Measurements from ENCODE around the gene TMEM150C.

TMEM150C gene

DNA sequence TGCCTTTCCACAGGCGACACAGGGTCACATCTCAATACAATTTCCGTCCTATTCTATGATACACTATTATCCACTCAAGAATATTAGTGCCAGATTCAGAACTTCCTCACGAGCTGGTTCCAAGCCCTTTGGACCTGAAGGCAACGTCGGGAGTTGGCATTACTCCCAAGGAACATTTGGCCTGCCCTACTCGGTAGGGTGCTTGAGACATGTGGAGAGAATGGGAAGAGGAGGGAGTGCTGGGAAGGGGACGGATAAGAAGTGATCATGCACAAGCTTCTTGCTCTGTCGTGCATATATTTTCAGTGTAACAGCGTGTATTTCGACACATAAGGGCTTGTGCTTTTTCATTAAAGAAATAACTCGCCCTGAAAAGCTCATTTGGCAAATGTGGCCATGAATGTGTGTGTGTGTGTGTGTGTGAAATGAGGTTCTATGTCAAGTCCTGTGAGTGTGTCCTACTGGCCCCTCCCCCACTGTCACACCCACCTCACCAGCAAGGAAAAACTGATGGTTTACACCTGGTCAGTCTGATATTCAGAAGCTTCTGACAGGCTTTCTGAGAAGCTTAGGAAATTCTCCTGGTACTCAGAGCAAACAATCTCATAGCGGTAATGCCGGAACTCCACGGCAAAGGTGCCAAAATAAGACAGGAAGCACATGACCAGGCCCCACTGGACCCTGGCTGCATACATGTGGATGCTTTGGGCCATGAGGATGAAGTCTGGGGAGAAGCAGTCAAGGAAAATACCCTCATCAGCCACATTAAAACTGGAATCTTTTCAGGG lies 76.6 kb downstream of the TMEM150C start:
- Histone ChIP-seq H3K9me3 (ENCODE audit: insufficient read depth, low read length) (no peaks in the 10 kb centered on the region), H3K4me2 (ENCODE audit: low read depth, low read length, poor library complexity, severe bottlenecking) (no peak overlapping the region), H3K9ac (ENCODE audit: low read length) (no peak overlapping the region), H3K36me3 (ENCODE audit: low read length) (no peaks in the 10 kb centered on the region), H3K4me3 (ENCODE audit: insufficient read depth, low read length, poor library complexity, severe bottlenecking) (no peak overlapping the region), H3K27ac (ENCODE audit: low read depth, low read length) (no peak overlapping the region), H2AFZ (ENCODE audit: low read depth, low read length, severe bottlenecking) (no peak overlapping the region), H3K27me3 (ENCODE audit: low read length) (no peaks in the 10 kb centered on the region), H4K20me1 (ENCODE audit: low read depth, low read length) (no peaks in the 10 kb centered on the region), H3K9me2 (replicated peaks; ENCODE audit: insufficient read depth, low read length) (no peaks in the 10 kb centered on the region), H3F3A (ENCODE audit: insufficient read depth) (no peaks in the 10 kb centered on the region), H3K79me2 (ENCODE audit: insufficient read depth, low read length) (no peaks in the 10 kb centered on the region)
- no peak for TF ChIP-seq EZH2phosphoT487 (conservative IDR thresholded peaks at IDR 0.05; ENCODE audit: low read length)

DNA sequence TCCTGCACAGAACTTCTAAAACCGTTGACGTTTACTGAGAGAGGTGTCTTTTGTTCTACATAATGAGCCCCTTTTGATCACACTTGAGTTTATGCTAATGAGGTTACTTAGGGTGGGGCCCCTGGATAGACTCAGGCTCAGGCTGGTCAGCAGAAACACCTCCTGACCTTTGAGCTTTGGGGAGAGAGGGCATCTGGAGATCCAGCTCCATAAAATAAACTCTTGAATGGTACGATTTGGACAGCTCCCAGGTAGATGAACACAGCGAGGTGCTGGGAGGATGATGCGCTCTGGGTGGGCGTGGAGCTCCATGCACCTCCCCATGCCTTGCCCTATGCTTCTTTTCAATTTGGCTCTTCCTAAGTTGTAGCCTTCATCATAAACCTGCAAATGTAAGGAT lies 79.4 kb downstream of the TMEM150C start:
- no peak overlapping the region for H3K27ac ChIP-seq (ENCODE audit: low read depth, low read length)
- no peaks in the 10 kb centered on the region for H4K20me1 ChIP-seq (ENCODE audit: low read depth, low read length)
- no peak overlapping the region for H3K4me2 ChIP-seq (ENCODE audit: low read depth, low read length, poor library complexity, severe bottlenecking)
- H3K9ac ChIP-seq (ENCODE audit: low read length): no peak overlapping the region
- no peaks in the 10 kb centered on the region for H3K79me2 ChIP-seq (ENCODE audit: insufficient read depth, low read length)
- no peaks in the 10 kb centered on the region for H3K27me3 ChIP-seq (ENCODE audit: low read length)
- TF ChIP-seq, protein P1, sequence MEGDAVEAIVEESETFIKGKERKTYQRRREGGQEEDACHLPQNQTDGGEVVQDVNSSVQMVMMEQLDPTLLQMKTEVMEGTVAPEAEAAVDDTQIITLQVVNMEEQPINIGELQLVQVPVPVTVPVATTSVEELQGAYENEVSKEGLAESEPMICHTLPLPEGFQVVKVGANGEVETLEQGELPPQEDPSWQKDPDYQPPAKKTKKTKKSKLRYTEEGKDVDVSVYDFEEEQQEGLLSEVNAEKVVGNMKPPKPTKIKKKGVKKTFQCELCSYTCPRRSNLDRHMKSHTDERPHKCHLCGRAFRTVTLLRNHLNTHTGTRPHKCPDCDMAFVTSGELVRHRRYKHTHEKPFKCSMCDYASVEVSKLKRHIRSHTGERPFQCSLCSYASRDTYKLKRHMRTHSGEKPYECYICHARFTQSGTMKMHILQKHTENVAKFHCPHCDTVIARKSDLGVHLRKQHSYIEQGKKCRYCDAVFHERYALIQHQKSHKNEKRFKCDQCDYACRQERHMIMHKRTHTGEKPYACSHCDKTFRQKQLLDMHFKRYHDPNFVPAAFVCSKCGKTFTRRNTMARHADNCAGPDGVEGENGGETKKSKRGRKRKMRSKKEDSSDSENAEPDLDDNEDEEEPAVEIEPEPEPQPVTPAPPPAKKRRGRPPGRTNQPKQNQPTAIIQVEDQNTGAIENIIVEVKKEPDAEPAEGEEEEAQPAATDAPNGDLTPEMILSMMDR (IDR thresholded peaks at IDR 0.05; ENCODE audit: insufficient read depth, low read length, poor library complexity, severe bottlenecking): no peak
- TF ChIP-seq EZH2phosphoT487 (conservative IDR thresholded peaks at IDR 0.05; ENCODE audit: low read length): no peak
- H3K9me2 ChIP-seq (replicated peaks; ENCODE audit: insufficient read depth, low read length): no peaks in the 10 kb centered on the region
- no peaks in the 10 kb centered on the region for H3K36me3 ChIP-seq (ENCODE audit: low read length)
- no peaks in the 10 kb centered on the region for H3F3A ChIP-seq (ENCODE audit: insufficient read depth)
- H3K9me3 ChIP-seq (ENCODE audit: insufficient read depth, low read length): no peaks in the 10 kb centered on the region
- no peak overlapping the region for H3K4me3 ChIP-seq (ENCODE audit: insufficient read depth, low read length, poor library complexity, severe bottlenecking)
- H2AFZ ChIP-seq (ENCODE audit: low read depth, low read length, severe bottlenecking): no peak overlapping the region

DNA sequence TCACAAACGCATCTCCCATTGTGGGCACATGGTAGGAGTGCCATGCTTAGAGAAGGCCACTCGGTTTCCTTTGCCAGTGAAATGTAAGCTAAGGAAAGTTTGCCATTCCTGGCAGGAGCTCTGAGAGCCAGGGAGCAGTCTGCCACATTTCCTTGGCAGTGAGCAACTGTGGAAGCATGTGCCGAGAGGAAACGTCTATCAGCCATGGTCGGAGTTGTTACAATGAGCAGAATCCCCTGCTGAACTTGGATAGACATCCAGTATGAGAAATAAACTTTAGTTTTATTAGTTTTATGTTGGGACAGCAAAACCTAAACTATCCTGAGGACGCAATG lies 80.3 kb downstream of the TMEM150C start:
- no peak overlapping the region for H3K4me3 ChIP-seq (ENCODE audit: insufficient read depth, low read length, poor library complexity, severe bottlenecking)
- TF ChIP-seq EZH2phosphoT487 (conservative IDR thresholded peaks at IDR 0.05; ENCODE audit: low read length): no peak
- TF ChIP-seq, protein P1 (IDR thresholded peaks at IDR 0.05; ENCODE audit: insufficient read depth, low read length, poor library complexity, severe bottlenecking): no peak
- H2AFZ ChIP-seq (ENCODE audit: low read depth, low read length, severe bottlenecking): no peak overlapping the region
- H3K9me2 ChIP-seq (replicated peaks; ENCODE audit: insufficient read depth, low read length): no peaks in the 10 kb centered on the region
- no peaks in the 10 kb centered on the region for H3F3A ChIP-seq (ENCODE audit: insufficient read depth)
- H3K36me3 ChIP-seq (ENCODE audit: low read length): no peaks in the 10 kb centered on the region
- no peak overlapping the region for H3K9ac ChIP-seq (ENCODE audit: low read length)
- no peaks in the 10 kb centered on the region for H3K27me3 ChIP-seq (ENCODE audit: low read length)
- no peaks in the 10 kb centered on the region for H3K79me2 ChIP-seq (ENCODE audit: insufficient read depth, low read length)
- H3K9me3 ChIP-seq (ENCODE audit: insufficient read depth, low read length): no peaks in the 10 kb centered on the region
- no peaks in the 10 kb centered on the region for H4K20me1 ChIP-seq (ENCODE audit: low read depth, low read length)
- H3K27ac ChIP-seq (ENCODE audit: low read depth, low read length): no peak overlapping the region
- H3K4me2 ChIP-seq (ENCODE audit: low read depth, low read length, poor library complexity, severe bottlenecking): no peak overlapping the region

DNA sequence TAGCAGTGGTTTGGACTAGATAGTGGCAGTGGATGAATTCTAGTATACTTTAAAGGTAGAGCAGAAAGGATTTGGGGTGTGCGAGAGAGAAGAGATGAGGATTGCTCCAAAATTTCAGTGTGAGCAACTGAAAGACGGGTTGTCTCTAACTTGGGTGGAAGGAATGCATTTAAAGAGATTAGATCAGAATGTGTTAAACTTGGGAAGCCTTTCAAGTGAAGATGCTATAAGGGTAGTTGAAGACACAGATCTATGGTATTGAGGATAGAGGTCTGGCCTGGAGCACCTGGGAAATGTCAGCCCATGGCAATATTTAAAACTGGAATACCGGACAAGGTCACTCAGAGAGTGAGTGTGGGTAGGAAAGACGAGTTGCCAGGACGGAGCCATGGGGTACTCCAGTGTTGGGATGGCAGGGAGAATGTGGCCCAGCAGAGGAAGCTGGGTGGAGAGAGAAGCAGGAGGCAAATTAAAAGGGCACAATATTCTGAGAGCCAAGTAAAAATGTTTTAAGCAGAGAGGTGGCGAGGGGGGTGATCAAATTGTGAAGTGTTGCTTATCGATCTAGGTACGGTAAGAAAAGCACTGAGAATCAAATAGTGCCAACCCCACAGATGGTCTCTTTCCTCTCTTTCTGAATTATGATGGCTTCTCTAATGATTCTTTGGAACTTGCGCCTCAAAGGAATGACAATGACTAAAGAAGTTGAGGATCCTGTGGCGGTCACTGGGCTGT lies 80.8 kb downstream of the TMEM150C start:
- Histone ChIP-seq H3K9me3 (ENCODE audit: insufficient read depth, low read length) (no peaks in the 10 kb centered on the region), H3F3A (ENCODE audit: insufficient read depth) (no peaks in the 10 kb centered on the region), H3K4me3 (ENCODE audit: insufficient read depth, low read length, poor library complexity, severe bottlenecking) (no peak overlapping the region), H3K27ac (ENCODE audit: low read depth, low read length) (no peak overlapping the region), H3K9me2 (replicated peaks; ENCODE audit: insufficient read depth, low read length) (no peaks in the 10 kb centered on the region), H3K9ac (ENCODE audit: low read length) (no peak overlapping the region), H2AFZ (ENCODE audit: low read depth, low read length, severe bottlenecking) (no peak overlapping the region), H3K27me3 (ENCODE audit: low read length) (no peaks in the 10 kb centered on the region), H3K36me3 (ENCODE audit: low read length) (no peaks in the 10 kb centered on the region), H3K79me2 (ENCODE audit: insufficient read depth, low read length) (no peaks in the 10 kb centered on the region), H4K20me1 (ENCODE audit: low read depth, low read length) (no peaks in the 10 kb centered on the region), H3K4me2 (ENCODE audit: low read depth, low read length, poor library complexity, severe bottlenecking) (no peak overlapping the region)
- no peak for TF ChIP-seq EZH2phosphoT487 (conservative IDR thresholded peaks at IDR 0.05; ENCODE audit: low read length)
- TF ChIP-seq, protein P1 (IDR thresholded peaks at IDR 0.05; ENCODE audit: insufficient read depth, low read length, poor library complexity, severe bottlenecking): no peak

Data from SU-DHL-6 (cell line).